Kidney (tissue), 14 donors: ENCODE measurements around the gene FRMD4A. TPM values are rescaled to one million over a fixed set of nuclear protein-coding genes. Genes with fewer than 3 reads are reported as not detected.

ENCODE experiments used
- DNase-seq, 5 donors: peaks; one replicate each; pipeline ENCODE4 v3.0.0-alpha.2; 2013 to 2020
- FAIRE-seq: peaks from 2 replicates; lab custom pipeline; 2012; peaks lifted over from hg19 to GRCh38; lab: Jason Lieb, UNC
- H3K27ac ChIP-seq, 2 donors: one replicate each; pipeline ENCODE4 v1.7.0; 2013; ENCODE audit warnings: low read depth in 2 of 2, low read length in 2 of 2, inconsistent platforms in 1 of 2
- H3K27me3 ChIP-seq: one replicate; pipeline ENCODE4 v1.7.1; 2013; ENCODE audit warnings: low read length, inconsistent platforms; ENCODE audit not compliant: control insufficient read depth, insufficient read depth
- H3K36me3 ChIP-seq, 3 donors: one replicate each; pipeline versions ENCODE4 v1.7.0 to v1.7.1; 2013; ENCODE audit warnings: low read length in 3 of 3, control low read depth in 1 of 3, inconsistent platforms in 1 of 3; ENCODE audit not compliant: insufficient read depth in 3 of 3, control insufficient read depth in 2 of 3
- H3K4me1 ChIP-seq, 3 donors: one replicate each; pipeline versions ENCODE4 v1.7.0 to v1.7.1; 2013; ENCODE audit warnings: low read length in 3 of 3, inconsistent platforms in 1 of 3, low read depth in 1 of 3; ENCODE audit not compliant: control insufficient read depth in 2 of 3, insufficient read depth in 2 of 3
- H3K4me3 ChIP-seq, 3 donors: one replicate each; pipeline versions ENCODE4 v1.7.0 to v1.8.1; 2013; ENCODE audit warnings: low read length in 3 of 3, control low read depth in 1 of 3, inconsistent platforms in 1 of 3
- H3K9ac ChIP-seq, 3 donors: one replicate each; pipeline versions ENCODE4 v1.7.0 to v1.7.1; 2013; ENCODE audit warnings: low read length in 3 of 3, control low read depth in 1 of 3, inconsistent platforms in 1 of 3
- H3K9me3 ChIP-seq, 3 donors: one replicate each; pipeline versions ENCODE4 v1.7.0 to v1.7.1; 2013; ENCODE audit warnings: low read length in 3 of 3, control low read depth in 1 of 3, inconsistent platforms in 1 of 3; ENCODE audit not compliant: control insufficient read depth in 2 of 3, insufficient read depth in 1 of 3
- CTCF ChIP-seq: IDR thresholded peaks from 3 replicates; pipeline ENCODE4 v1.5.1; 2012; ENCODE audit warnings: mild to moderate bottlenecking, moderate library complexity, borderline replicate concordance; ENCODE audit not compliant: insufficient read depth; ENCODE audit errors: extremely low read depth
- intact Hi-C: fragments of 100-400 bp; cut with DNase I; formaldehyde crosslinking; loops from one replicate; pipeline ENCODE4 v1.11.1; 2022
- polyA plus RNA-seq: library from polyadenylated mRNA; stranded (reverse); fragments of 350-450 nt; fragmentation: Illumina TruSeq; extraction: RNeasy Lipid Tissue Mini Kit (QIAGEN cat#74804); gene quantifications from one replicate; pipeline ENCODE4 v1.2.3, GENCODE V29; 2014; ENCODE audit warnings: low read depth, low replicate concordance; ENCODE audit not compliant: insufficient read depth
- total RNA-seq: library from RNA; stranded (reverse); fragmentation: NEBNext Ultra II Directional; extraction: Animal tissue kit (Norgen Biotek cat#: 25700); gene quantifications from one replicate; pipeline ENCODE4 v1.2.1, GENCODE V29; 2021
- donor health status: control.
- donor health status: control.
- donor health status: control.
- donor health status: control.
- donor health status: control.
- donor health status: DM: yes; HTN: yes; CAD: no.
- donor health status: Normal renal cell carcinoma (clear cell type).

The FRMD4A gene
- total and polyA plus RNA-seq, 2 donors from 2014 or later: 16.0 to 68.2 TPM

GRCh38 chr10:14185316-14186045, 145.2 kb downstream of the FRMD4A start:
- Histone ChIP-seq H3K36me3 (no peaks in the 10 kb centered on the region), H3K27ac (no peak overlapping the region), H3K4me1 (no peaks in the 10 kb centered on the region), H3K4me3 (no peak overlapping the region), H3K9ac (no peak overlapping the region), H3K9me3 (no peaks in the 10 kb centered on the region), H3K27me3 (no peaks in the 10 kb centered on the region)
- FAIRE-seq (no peak), DNase-seq (peak in 4 of 5 donors; percentile 52 to 84 (median 74))
- TF ChIP-seq CTCF: no peak
- intact Hi-C loops: no loop called here

GRCh38 chr10:14184841-14185315, 145.8 kb downstream of the FRMD4A start:
- FAIRE-seq: no peak
- H3K27me3 ChIP-seq: no peaks in the 10 kb centered on the region
- no peaks in the 10 kb centered on the region for H3K4me1 ChIP-seq
- H3K9ac ChIP-seq: no peak overlapping the region
- no peak for TF ChIP-seq CTCF
- no peaks in the 10 kb centered on the region for H3K36me3 ChIP-seq
- no peak overlapping the region for H3K4me3 ChIP-seq
- no peak overlapping the region for H3K27ac ChIP-seq
- H3K9me3 ChIP-seq: no peaks in the 10 kb centered on the region
- intact Hi-C loops: no loop called here
- DNase-seq: peak in 2 of 5 donors; percentile 65 to 72

GRCh38 chr10:14182781-14183180, 147.9 kb downstream of the FRMD4A start:
- Histone ChIP-seq H3K9ac (no peak overlapping the region), H3K27ac (no peak overlapping the region), H3K9me3 (no peaks in the 10 kb centered on the region), H3K36me3 (no peaks in the 10 kb centered on the region), H3K4me3 (no peak overlapping the region), H3K27me3 (no peaks in the 10 kb centered on the region), H3K4me1 (no peaks in the 10 kb centered on the region)
- DNase-seq (peak in 1 of 5 donors; percentile 36), FAIRE-seq (no peak)
- intact Hi-C loops: no loop called here
- no peak for TF ChIP-seq CTCF
